ENCODE measurements around the gene HSD17B2.

HSD17B2 gene

DNA sequence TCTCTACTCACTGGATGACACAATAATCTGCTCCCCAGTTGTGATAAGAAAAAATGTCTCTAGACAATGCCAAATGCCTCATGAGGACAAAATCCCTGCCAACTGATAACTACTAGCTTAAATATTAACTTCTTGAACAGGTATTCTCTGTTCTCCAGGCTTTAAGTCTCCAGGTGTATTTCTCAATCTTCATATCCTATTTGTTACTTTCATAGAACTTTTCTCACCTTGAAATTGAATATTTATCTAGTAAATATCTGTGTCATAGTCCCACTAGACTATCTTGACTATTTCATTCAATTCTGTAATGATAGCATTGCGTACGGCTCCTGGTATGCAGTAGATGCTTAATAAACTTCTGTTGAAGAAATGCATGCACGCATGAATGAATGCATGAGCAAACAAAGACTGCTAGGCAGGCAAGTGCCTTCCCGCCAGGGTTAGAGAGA is 15.9 kb downstream of the HSD17B2 start:
- no peak for DNase-seq

- no peak for DNase-seq
Observed at GRCh38 chr16:82051656-82052055, 16.6 kb downstream of the HSD17B2 start.

DNA sequence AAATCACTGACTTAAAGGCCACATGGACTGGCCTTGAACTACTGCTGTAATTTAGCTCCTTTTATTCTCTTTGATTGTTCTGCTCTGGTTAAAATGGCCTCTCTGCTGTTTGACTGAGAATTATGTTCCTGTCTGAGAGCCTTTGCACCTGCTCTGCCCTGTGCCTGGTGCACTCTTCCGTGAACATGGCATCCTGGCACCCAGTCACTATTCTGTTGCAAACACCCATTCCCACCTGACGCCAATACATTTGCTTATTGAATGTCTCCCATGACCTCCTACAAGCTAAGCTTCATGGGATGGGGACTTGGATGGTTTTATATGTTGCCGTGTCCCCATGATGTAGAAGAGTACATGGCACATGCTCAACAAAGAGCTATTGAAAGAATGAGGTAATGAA is 20.1 kb downstream of the HSD17B2 start:
- no peak for DNase-seq

DNA sequence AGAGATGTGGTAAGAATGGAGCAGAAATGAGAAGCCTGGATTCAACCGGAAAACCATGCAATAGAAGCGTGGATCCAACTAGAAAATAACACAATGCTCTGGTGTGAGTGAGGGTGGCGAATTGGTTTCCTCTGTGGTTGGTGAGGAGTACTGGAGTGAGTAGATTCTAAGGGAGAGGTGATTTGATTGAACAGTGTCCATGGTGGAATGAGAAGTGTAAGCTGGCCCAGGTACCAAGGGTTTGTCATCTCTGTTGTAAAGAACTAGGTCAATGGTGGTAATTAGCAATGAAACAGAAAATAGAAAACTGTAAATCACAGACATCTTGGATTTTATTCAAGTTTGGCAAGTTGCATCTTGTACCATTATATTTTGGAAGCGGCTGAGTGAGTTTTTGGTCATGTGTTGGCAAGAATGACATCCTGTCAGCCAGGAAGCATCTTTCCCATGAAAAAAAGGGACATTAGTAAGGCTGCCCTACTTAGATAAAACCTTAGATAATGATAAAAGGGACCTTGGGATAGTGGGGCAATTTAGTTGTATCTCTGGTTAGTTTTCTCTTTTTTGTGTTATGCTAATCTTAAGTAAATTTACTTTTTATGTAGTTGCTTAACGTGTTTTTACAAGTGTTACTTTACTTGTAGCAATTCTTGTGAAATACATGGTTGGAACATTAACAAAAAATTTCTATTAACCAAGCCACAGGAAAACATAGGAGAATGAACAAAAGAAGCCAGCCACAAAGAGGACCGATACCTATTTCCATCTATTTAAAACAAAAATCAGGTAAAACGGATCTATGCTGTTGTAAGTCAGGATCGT is 20.9 kb downstream of the HSD17B2 start:
- DNase-seq: no peak

DNA sequence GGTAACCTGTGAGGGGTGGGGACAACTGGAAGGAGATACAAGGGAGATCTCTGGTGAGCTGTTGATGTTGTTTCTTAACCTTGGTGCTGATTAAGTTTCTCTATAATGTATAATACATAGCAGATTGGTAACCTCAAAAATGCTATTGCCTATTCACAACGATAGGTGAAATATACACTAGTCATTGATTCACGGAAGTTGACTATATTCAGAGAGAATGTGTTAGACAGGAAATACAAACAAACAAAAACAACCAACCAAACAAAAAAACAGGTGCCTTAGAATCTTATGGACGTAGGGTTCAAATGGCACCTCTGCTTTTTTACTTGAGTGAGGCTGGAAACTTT is 21.5 kb downstream of the HSD17B2 start:
- DNase-seq: no peak

- no peak for DNase-seq
Observed at GRCh38 chr16:82059161-82059982, 24.3 kb downstream of the HSD17B2 start.

DNA sequence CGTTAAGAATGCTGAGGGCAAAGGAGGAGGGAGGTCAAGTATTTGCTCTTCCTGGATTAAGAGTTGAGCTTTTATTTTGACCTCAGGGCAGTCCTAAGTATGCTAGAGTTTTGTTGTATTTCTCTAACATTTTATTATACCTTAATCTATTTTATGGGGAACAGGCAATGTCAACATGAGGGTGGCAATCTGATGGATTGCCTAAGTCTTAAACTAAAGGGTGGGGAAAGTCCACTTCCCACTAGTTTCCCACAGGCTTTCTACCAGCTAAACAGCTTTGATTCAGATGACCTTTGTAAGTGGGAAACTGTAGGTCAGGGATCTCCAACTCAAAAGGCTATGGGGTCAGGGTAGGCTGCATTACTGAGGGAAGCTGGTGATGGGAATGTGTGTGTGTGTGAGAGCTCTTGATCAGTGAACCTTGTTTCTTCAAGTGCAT is 24.9 kb downstream of the HSD17B2 start:
- no peak for DNase-seq

DNA sequence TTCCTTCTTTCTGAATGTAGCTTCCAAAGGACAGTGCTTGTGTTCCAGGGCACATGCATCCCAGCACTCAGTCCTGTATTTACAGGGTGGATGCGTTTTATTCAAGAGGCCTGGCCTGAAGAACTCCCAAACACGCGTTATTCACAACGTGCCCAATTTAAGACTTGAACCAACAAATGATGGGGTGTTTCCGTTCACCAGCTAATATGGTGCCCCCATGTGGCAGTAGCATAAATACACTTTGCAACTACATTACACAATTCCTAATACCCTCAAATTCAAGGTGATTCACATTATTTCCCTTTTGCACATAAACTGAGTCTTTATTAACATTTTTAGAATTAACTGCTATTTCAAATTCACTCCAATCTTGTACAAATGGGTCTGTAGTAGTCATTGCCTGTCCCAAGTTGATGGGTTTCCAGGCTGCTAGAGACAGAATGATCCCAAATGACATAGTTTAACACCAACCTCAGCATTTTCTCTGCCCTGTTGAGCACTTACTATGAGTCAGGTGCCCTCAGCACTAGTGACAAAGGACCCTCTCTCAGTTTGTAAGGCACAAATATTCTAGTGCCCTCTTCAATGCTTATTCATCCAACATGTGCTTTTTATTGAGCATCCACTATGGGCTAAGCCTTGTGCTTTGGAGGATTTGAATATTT is 26.9 kb downstream of the HSD17B2 start:
- no peak for DNase-seq

GRCh38 chr16:82062645-82063058 is 27.6 kb downstream of the HSD17B2 start:
- no peak for DNase-seq

DNA sequence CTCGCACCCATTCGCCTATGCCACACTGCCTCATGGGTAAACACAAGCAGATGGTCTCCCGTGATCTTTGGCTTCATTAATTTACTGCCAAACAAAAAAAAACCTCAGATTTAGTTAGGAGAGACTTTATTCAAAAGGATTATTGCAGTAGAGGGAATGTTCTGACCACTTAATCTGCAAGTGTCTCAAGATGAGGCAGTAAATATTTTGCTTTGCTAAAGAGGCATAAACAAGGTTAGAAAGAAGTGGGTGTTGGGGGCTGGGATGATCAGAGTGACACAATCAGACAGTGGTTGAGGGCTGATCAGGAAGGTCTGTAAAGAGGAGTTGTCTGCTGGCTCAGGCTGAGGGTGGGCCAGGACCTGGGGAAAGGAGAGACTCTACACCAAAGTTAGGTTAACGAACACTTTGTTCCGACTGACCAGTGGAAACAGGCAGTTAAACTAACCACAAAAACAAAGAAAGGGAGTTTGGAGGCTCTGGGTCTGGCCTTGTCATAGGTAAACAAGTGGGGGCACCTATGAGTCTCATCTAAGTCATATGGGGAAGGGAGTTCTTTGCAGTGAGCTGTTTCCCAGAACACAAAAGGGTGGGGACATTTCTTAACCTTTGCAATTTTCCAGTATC is 28.5 kb downstream of the HSD17B2 start:
- no peak for DNase-seq

- no peak for DNase-seq
Observed at GRCh38 chr16:82067042-82067803, 32.2 kb downstream of the HSD17B2 start.

GRCh38 chr16:82067804-82068325 is 32.8 kb downstream of the HSD17B2 start:
- no peak for DNase-seq

DNA sequence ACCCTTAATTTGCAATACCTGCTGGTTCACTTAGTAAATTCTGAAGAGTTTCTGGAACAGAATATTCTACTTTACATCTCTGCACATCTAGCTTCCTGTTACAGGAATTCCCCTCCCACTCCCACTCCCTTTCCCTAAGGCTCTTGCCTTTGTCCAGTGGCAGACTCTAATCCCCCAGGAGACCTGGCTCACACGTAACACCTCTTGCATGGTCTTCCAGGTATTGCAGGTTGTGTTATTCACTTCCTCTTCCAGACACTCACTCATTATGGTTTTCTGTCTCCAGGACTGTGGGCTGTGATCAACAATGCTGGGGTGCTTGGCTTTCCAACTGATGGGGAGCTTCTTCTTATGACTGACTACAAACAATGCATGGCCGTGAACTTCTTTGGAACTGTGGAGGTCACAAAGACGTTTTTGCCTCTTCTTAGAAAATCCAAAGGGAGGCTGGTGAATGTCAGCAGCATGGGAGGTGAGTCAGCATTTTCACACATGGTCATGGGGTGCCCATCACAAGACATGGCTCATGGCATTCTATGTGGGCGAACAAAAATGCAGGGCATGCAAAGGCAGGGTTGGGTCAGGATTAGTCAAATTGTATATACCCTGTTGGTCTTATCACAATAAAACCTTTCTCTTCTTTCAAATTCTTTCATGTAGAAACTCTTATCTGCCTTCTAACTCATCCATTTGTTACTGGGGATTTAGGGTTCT is 35.8 kb downstream of the HSD17B2 start:
- no peak for DNase-seq

- no peak for DNase-seq
Observed at GRCh38 chr16:82071421-82071820, 36.4 kb downstream of the HSD17B2 start.

DNA sequence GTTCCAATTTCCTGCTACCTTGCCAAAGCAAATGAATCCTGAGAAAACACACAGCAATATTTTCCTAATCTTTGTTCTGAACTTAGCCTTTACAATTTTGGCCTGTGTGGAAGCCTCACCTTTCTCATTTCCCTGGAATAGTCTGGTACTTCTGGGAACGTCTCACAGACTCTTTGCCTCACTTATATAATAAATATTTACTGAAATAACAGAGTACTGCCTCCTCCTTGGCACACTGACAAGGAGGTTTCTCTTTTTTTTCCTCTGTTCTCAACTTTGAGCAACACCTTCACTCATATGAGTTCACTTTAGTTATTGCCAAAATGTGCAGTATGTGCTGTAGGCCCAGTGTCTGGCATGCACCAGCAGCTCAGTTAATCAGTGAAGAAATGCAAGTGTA is 37.3 kb downstream of the HSD17B2 start:
- no peak for DNase-seq

- DNase-seq: no peak
Observed at GRCh38 chr16:82074019-82074558, 39.0 kb downstream of the HSD17B2 start.

DNA sequence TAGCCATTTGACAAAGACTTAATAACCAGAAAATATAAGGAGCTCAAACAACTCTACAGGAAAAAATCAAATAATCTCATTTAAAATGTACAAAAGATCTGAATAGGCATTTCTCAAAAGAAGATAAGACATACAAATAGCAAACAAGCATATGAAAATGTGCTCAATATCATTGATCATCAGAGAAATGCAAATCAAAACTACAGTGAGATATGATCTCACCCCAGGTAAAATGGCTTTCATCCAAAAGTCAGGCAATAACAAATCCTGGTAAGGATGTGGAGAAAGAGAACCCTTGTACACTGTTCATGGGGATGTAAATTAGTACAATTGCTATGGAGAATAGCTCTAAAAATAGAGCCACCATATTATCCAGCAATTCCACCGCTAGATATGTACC is 43.1 kb downstream of the HSD17B2 start:
- no peak for DNase-seq

DNA sequence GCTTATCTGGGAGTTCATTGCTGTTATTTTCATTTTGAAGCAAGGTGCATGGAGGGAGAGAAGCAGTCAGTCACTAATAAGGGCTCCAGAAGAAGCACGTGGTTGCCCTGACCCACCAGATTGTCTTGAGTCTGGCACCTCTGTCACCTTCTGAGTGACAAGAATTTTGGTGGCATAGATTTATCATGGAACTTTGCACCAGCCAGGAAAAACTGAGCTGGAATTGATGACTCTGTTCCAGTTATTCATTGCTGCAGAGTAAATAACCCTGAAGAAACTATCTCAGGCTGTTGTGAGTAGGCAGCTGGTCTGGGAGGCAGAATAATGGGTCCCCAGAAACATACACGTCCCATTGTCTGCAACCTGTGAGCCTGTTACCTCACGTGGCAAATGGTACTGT is 44.8 kb downstream of the HSD17B2 start:
- no peak for DNase-seq

DNA sequence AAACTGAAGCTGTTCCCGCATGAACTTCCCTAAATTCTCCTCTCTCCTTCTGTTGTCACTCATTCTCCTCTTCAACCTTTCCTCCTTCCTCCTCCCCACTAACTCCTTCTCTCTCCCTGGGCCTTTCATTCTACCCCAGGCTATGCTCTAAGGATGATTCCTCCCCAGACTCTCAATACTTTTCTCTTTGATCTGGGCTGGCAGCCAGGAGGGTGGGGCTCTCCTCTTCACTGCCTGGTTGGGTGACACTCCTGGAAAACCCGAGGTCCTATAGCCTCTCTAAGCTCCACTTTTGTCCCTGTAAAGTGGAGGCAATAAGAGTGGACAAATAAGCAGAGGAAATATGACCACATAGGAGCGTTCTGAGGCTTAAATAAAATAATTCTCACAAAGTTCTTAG is 46.2 kb downstream of the HSD17B2 start:
- DNase-seq: no peak

- no peak for DNase-seq
Observed at GRCh38 chr16:82082097-82082496, 47.0 kb downstream of the HSD17B2 start.
